NB4 (cell line): ENCODE measurements around the gene VEGFA.

Experiments used
- DNase-seq: peaks from one replicate; pipeline ENCODE4 v3.0.0; 2010; ENCODE audit warnings: low read depth
- H3K4me3 ChIP-seq: one replicate; pipeline ENCODE4 v1.5.1; 2011; ENCODE audit warnings: mild to moderate bottlenecking, low read depth, low read length, moderate library complexity
- CTCF ChIP-seq: IDR thresholded peaks from one replicate; pipeline ENCODE4 v1.5.1; 2012; ENCODE audit warnings: low read depth, low read length
- MAX ChIP-seq: IDR thresholded peaks from 2 replicates; pipeline ENCODE4 v1.6.1; 2011; ENCODE audit warnings: low read depth, low read length
- MYC ChIP-seq: IDR thresholded peaks from 2 replicates; pipeline ENCODE4 v1.6.1; 2011; ENCODE audit warnings: low read depth, low read length
- POLR2A ChIP-seq: IDR thresholded peaks from 2 replicates; pipeline ENCODE4 v1.6.1; 2011; ENCODE audit warnings: mild to moderate bottlenecking; ENCODE audit not compliant: insufficient read length; ENCODE audit errors: extremely low read depth

The VEGFA gene

GRCh38 chr6:43747784-43748183 lies 22.2 kb upstream of the VEGFA start:
- TF ChIP-seq MYC (no peak), POLR2A (no peak), CTCF (no peak), MAX (no peak)
- no peak overlapping the region for H3K4me3 ChIP-seq
- DNase-seq: no peak

- H3K4me3 ChIP-seq: no peak overlapping the region
- no peak for TF ChIP-seq MAX
- TF ChIP-seq CTCF: no peak
- no peak for TF ChIP-seq POLR2A
- no peak for TF ChIP-seq MYC
- no peak for DNase-seq
Observed at GRCh38 chr6:43748765-43749164, 21.2 kb upstream of the VEGFA start.

GRCh38 chr6:43749461-43749860 lies 20.6 kb upstream of the VEGFA start:
- DNase-seq: no peak
- H3K4me3 ChIP-seq: no peak overlapping the region
- TF ChIP-seq MYC (no peak), POLR2A (no peak), CTCF (no peak)

GRCh38 chr6:43750622-43751021 lies 19.4 kb upstream of the VEGFA start:
- no peak overlapping the region for H3K4me3 ChIP-seq
- DNase-seq: no peak
- TF ChIP-seq MAX: no peak
- TF ChIP-seq MYC: no peak

- TF ChIP-seq MAX (no peak), CTCF (no peak), POLR2A (no peak), MYC (no peak)
- no peak overlapping the region for H3K4me3 ChIP-seq
- DNase-seq: no peak
Observed at GRCh38 chr6:43753570-43754183, 16.3 kb upstream of the VEGFA start.

GRCh38 chr6:43757966-43758616 lies 11.9 kb upstream of the VEGFA start:
- no peak overlapping the region for H3K4me3 ChIP-seq
- no peak for DNase-seq
- TF ChIP-seq POLR2A: no peak
- no peak for TF ChIP-seq MYC
- no peak for TF ChIP-seq MAX
- TF ChIP-seq CTCF: no peak
